ENCODE results near the gene LRRC47. TPM values are rescaled to one million over a fixed set of nuclear protein-coding genes. Genes with fewer than 3 reads are reported as not detected.

Gene LRRC47
- total and polyA plus RNA-seq, 8 donors, result 34.2 to 66.4 (median 51.8) TPM

DNA sequence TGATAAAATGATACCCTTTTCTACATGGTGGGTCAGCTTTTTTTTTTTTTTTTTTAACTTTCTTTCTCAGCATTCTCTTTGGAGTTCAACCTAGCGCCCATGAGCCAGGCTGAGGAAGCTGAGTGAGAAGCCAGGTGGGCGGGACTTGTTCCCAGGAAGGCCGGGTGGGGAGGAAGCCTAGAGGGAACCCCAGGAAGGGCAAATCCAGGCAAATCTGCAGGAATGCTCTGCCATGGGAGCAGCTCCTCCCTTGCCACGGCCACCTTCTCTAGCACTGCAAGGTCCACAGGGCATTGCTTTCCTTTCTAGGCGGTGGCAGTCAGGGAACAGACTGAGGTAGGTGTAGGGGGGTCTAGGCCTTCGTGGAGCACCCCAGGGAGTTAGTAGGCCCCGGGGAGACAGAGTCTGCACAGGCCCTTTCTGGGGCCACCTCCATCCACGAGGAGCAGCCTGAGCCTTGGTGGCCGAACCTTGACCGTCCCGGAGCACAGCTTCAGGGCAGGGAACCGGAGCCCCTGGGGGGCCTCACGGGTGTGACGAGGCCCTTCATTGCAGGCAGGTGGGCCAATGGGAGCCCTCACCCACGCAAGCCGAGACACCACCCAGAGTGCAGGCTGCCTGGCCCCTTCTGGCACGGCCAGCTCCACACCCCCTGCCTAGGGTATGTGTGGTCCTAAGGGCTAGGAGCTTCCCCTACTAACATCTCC lies 62.3 kb downstream of the LRRC47 start:
- Histone ChIP-seq H3K9me3 (no peaks in the 10 kb centered on the region), H3K4me3 (no peak overlapping the region), H3K27me3 (peaks cover 0 to 45% of the 10 kb centered on the region in 2 donors), H3K36me3 (peaks cover 0 to 48% of the 10 kb centered on the region in 2 donors), H3K4me1 (no peaks in the 10 kb centered on the region), H3K27ac (no peak overlapping the region)
- peak in 1 of 4 donors; percentile 75 for DNase-seq
- intact Hi-C loops (cut with DNase I), result no loop called here
- TF ChIP-seq, protein P1, sequence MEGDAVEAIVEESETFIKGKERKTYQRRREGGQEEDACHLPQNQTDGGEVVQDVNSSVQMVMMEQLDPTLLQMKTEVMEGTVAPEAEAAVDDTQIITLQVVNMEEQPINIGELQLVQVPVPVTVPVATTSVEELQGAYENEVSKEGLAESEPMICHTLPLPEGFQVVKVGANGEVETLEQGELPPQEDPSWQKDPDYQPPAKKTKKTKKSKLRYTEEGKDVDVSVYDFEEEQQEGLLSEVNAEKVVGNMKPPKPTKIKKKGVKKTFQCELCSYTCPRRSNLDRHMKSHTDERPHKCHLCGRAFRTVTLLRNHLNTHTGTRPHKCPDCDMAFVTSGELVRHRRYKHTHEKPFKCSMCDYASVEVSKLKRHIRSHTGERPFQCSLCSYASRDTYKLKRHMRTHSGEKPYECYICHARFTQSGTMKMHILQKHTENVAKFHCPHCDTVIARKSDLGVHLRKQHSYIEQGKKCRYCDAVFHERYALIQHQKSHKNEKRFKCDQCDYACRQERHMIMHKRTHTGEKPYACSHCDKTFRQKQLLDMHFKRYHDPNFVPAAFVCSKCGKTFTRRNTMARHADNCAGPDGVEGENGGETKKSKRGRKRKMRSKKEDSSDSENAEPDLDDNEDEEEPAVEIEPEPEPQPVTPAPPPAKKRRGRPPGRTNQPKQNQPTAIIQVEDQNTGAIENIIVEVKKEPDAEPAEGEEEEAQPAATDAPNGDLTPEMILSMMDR (IDR thresholded peaks at IDR 0.05), result no peak
- no peak for ATAC-seq

DNA sequence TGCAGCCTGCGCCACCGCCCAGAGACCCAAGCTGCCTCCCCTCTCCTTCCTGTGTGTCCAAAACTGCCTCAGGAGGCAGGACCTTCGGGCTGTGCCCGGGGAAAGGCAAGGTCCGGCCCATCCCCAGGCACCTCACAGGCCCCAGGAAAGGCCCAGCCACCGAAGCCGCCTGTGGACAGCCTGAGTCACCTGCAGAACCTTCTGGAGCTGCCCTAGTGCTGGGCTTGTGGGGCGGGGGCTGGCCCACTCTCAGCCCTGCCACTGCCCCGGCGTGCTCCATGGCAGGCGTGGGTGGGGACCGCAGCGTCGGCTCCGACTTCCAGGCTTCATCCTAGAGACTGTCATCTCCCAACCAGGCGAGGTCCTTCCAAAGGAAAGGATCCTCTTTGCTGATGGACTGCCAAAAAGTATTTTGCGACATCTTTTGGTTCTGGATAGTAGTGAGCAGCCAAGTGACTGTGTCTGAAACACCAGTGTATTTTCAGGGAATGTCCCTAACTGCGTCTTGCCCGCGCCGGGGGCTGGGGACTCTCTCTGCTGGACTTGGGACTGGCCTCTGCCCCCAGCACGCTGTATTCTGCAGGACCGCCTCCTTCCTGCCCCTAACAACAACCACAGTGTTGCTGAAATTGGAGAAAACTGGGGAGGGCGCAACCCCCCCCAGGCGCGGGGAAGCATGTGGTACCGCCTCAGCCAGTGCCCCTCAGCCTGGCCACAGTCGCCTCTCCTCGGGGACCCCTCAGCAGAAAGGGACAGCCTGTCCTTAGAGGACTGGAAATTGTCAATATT lies 63.0 kb downstream of the LRRC47 start:
- ATAC-seq, result no peak
- no peaks in the 10 kb centered on the region for H3K4me1 ChIP-seq
- intact Hi-C loops (cut with DNase I), result no loop called here

DNA sequence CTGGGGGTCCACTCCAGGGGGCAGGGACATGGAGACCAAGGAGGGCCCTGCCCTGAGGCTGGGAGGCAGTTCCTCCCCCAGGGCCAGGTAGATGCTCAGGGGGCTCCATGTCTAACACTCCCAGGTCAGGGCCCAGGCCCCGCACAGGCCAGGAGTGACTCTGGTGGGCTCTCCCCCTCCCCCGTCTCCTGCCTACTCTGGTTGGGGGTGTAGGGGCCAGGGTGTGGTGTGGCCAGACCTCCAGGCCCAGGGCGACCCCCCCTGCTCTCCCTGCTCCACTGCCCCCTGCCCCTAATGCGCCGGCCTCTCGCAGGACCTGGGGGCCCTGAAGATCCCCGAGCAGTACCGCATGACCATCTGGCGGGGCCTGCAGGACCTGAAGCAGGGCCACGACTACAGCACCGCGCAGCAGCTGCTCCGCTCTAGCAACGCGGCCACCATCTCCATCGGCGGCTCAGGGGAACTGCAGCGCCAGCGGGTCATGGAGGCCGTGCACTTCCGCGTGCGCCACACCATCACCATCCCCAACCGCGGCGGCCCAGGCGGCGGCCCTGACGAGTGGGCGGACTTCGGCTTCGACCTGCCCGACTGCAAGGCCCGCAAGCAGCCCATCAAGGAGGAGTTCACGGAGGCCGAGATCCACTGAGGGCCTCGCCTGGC lies 63.7 kb downstream of the LRRC47 start:
- Histone ChIP-seq H3K4me1 (no peaks in the 10 kb centered on the region), H3K36me3 (peaks cover 0 to 33% of the 10 kb centered on the region in 2 donors), H3K9me3 (no peaks in the 10 kb centered on the region), H3K27ac (no peak overlapping the region), H3K27me3 (peaks cover 0 to 60% of the 10 kb centered on the region in 2 donors), H3K4me3 (no peak overlapping the region)
- ATAC-seq (no peak), DNase-seq (peak in 1 of 4 donors; percentile 83)
- TF ChIP-seq, protein P1 (IDR thresholded peaks at IDR 0.05), result no peak
- intact Hi-C loops (cut with DNase I), result no loop called here

More for the DNA sequence above, 63.0 kb downstream of the LRRC47 start:
- no peak overlapping the region for H3K4me3 ChIP-seq
- DNase-seq, result peak in 1 of 4 donors; percentile 76
- H3K27me3 ChIP-seq, result peaks cover 0 to 53% of the 10 kb centered on the region in 2 donors
- H3K27ac ChIP-seq, result no peak overlapping the region
- TF ChIP-seq, protein P1 (IDR thresholded peaks at IDR 0.05), result no peak
- H3K36me3 ChIP-seq, result peaks cover 0 to 40% of the 10 kb centered on the region in 2 donors
- no peaks in the 10 kb centered on the region for H3K9me3 ChIP-seq

DNA sequence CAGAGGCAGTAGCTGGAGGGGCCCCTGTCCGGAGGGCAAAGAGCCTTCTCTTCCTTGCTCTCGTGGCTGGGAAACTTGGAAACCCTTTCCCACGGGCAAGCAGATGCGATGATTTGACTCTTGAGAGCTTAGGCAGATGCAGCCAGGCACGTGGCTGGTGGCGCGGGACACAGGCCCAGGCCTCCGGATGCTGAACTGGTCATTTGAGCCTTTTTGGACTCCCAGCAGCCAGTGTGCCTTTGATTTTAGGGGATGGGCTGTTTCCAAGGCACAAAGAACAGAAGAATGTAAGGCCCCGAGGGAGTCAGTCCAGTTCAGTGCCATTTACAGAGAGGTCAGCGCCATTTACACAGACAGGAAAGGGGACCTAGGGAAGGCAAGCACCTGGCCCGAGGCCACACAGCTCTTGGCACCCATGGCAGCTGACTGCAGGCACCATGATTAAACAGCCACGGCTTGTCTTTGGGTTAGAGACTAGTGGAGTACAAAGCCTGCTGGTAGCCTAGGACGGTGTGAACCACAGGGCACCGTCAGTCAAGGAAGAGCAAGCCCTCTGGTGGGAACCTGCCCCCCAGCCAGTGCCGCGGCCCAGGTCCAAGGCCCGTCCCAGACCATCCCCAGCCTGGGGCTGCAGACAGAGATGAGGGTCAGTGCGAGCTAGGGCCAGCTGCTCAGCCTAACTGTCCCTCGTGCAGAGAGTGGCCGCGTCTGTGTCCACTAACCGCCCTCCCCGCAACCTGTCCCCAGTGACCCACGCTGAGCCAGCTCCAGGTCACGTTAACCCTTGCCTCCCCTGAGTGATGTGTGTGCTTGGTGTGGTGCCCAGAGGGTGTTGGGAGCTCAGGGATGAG lies 64.5 kb downstream of the LRRC47 start:
- TF ChIP-seq, protein P1 (IDR thresholded peaks at IDR 0.05), result no peak
- DNase-seq, result peak in 1 of 4 donors; percentile 54
- Histone ChIP-seq H3K4me1 (no peaks in the 10 kb centered on the region), H3K9me3 (no peaks in the 10 kb centered on the region), H3K27ac (no peak overlapping the region), H3K27me3 (peaks cover 0 to 68% of the 10 kb centered on the region in 2 donors), H3K36me3 (peaks cover 0 to 25% of the 10 kb centered on the region in 2 donors), H3K4me3 (no peak overlapping the region)
- no peak for ATAC-seq
- intact Hi-C loops (cut with DNase I), result no loop called here
